Central memory CD4-positive, alpha-beta T cell (primary cell): ENCODE results near the gene CAPZB.

ENCODE experiments used
- DNase-seq: peaks from one replicate; pipeline ENCODE4 v3.0.0; 2022

CAPZB gene

DNA sequence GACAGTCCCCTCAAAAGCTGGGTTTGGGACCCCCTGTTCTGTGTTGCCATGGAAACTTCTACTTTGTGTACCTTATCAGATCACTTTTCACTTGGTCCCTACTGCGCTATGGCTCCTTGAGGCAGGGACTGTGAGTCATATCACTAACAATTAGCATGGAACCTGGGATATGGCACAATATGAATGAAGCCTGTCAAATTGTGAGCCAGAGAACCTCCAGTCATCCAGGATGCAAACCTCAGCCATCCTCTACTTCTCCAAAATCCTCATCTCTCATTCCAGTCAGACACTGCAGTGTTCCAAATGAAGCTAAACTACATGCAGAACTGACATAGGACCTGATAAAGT is 11.2 kb upstream of the CAPZB start:
- no peak for DNase-seq

DNA sequence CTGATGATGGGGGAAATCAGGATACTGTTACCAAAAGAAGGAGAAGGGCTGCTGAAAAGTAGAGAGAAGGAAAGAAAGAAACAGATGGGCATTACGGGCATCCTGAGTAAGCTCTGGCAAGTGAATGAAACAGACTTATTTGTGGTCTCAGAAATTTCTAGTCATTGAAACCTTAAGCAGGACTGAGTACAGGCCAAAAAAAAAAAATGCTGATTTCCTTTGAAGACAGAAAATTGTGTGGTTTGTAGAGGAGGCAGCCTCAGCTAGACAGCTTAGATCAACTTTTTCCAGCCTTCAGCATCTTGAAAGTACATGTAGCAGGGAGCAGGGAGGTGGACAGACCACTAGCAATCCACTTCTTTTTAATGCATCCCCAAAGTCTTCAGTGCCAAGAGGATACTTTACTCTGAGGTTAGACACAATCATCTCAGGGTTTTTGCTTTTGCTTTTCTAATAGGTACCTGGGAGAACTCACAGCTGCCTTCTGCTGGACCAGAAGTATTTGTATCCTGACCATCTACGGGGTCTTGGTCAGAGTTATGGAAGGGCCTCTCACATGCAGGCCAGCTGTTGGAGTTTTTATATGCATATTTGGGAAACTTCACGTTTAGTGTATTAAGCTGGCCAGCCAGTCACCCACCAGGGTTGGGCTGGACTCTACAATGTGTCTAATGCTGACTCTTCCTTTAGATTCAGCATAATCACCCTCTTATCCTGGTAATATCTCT is 10.6 kb upstream of the CAPZB start:
- DNase-seq, result no peak

GRCh38 chr1:19495000-19495656 is 9.8 kb upstream of the CAPZB start:
- DNase-seq, result no peak

- DNase-seq, result no peak
Measured at GRCh38 chr1:19493547-19493946, 8.2 kb upstream of the CAPZB start.

GRCh38 chr1:19489996-19490395 is 4.7 kb upstream of the CAPZB start:
- DNase-seq, result no peak

DNA sequence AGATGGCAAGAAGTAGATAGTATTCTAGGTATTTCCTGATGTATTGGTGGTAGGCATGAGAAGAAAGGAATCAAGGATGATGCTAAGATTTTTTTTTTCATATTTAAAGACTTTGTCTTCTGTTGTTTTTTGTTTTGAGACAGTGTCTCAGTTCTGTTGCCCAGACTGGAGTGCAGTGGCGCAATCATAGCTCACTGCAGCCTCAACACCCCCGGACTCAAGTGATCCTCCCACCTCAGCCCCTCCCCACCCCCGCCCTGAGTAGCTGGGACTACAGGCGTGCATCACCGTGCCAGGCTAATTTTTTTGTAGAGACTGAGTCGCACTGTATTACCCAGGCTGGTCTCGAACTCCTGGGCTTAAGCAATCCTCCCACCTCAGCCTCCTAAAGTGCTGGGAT is 2.8 kb upstream of the CAPZB start:
- no peak for DNase-seq

DNA sequence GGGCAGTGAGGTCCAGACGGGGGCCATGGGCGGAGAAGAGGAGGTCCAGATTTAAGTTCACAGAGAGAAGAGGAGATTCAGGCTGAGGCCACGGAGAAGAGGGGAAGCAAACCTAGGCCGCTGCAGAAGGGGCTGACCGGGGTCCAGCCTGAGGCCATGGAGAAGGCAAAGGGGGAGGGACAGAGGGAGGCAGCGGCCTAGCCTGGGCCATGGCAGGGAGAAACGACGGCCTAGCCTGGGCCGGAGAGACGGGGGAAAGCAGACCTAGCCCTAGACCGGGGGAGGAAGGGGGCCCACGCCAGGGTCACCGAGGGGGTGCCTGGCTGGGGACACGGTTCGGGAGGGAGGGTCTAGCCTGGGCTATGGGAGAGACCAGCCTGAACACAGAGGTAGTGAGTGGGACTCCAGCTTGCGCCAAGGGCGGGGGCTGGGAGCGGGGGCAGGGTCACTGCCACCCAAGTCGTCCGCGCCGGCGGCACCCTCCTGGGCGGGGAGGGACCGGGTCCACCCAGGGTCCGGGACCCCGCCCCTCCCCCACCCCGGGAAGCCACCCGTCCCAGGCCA is 459 bp downstream of the CAPZB start:
- no peak for DNase-seq

GRCh38 chr1:19484338-19484797 is 971 bp downstream of the CAPZB start:
- DNase-seq, result peak; percentile 18

DNA sequence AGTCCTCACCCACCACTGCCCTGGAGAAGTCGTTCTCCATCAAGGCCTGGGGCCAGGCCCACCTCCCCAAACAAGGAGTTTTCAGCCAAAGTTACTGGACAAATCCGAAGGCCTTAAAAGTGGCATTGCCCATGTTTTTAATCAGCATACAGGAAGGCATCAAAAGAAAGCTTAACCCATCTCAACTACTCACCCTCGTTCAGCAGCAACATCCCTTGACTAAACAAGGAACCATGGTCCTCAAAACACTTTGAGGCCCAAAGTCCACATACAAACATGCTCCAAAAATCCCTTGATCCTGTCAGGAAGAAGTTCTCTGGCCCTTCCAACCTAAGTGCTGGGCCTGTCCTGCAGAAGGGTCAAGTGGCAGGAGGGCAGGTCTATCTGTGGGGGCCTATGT is 1.6 kb downstream of the CAPZB start:
- DNase-seq, result no peak

GRCh38 chr1:19483261-19483660 is 2.1 kb downstream of the CAPZB start:
- no peak for DNase-seq

GRCh38 chr1:19481826-19482398 is 3.4 kb downstream of the CAPZB start:
- no peak for DNase-seq

DNA sequence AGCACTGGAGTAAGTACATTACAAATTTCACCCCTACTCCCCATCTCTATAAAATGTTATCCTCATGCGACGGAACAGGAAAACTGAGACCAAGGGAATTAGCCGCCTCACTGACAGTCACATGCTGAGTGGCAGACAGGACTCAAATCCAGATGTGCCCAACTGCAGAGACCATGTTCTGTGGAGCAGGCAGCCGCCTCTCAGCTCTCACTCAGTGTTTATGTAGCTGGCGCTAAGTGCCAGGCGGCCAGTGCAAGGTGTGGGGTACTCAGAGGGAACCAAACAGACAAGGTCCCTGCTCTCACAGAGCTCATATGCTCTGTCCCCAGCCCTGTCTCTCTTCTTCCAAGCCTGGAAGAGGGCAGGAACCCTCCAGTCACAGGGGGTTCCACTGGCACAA is 5.1 kb downstream of the CAPZB start:
- no peak for DNase-seq

DNA sequence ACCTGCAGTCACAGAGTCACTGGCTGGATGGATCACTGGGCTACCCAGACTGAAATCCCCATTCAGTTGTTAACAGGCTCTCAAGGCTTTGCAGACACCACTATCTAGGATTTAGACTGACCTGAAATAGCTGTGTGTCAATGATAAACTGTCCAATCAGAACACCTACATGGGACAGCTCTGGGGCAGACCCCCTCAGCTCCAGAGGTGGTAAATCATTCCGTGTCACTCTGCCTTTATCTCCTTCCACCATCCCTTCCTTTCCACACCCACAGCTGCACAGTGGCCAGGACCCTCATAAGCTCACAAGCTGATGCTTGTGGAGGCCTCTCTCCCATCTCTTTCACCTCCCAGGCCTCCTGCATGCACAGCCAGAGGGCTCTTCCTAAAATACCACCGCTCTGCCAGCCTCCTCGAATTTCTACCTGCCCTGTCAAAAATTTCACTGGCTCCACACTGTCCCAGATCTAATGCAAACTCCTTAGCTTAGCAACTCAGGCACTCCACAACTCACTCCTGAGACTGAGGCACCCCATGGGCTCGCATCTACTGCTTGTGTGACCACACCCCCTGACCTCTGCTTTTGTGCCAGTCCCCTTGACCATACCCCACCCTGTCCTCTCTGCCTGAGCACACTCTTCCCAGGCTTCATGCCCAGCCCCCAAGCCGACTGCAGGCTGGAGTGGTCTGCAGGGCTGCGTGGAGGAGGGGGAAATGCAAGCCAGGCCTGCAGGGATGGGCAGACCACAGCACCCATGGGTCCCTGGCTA is 5.8 kb downstream of the CAPZB start:
- DNase-seq, result no peak

DNA sequence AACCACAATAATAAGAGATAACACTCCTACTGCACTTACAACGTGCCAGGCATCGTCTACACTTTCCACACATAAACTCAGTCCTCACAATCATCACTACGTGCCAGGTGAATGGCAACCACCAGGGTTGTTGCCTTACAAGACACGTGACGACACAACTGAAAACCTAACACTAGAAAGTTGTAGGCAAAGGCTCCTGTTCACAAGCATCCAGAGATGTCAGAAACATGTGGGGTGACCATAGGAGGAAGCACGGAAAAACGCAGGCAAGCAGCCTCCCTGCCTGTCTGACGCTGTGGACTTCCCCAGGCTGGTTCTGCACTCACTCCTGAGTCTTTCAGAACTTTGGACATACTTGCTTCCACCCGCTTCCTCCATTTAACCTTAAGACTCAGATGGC is 7.0 kb downstream of the CAPZB start:
- no peak for DNase-seq

- no peak for DNase-seq
Measured at GRCh38 chr1:19477284-19478249, 7.8 kb downstream of the CAPZB start.

GRCh38 chr1:19476450-19477190 is 8.7 kb downstream of the CAPZB start:
- DNase-seq, result peak; percentile 48

DNA sequence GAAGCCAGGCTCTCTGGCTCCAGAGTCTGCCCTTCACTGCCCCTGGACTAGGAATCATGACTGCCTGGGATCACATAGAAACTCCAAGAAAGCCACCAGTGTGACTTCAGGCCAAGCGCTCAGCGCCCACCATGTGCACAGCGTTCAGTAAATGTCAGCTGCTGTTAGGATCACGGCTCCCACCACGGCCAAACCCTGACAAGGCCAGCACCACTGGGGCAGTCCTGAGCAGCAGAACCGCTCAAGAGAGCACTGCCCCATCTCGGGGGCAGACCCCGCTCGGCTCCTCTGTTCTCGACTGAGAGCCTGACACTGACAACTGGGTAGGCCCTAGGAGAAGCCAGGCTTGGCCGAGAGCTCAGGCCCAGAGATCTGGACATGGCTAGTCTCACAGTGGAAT is 10.0 kb downstream of the CAPZB start:
- no peak for DNase-seq

- no peak for DNase-seq
Measured at GRCh38 chr1:19472174-19472573, 13.2 kb downstream of the CAPZB start.

- DNase-seq, result no peak
Measured at GRCh38 chr1:19469004-19469403, 16.3 kb downstream of the CAPZB start.

DNA sequence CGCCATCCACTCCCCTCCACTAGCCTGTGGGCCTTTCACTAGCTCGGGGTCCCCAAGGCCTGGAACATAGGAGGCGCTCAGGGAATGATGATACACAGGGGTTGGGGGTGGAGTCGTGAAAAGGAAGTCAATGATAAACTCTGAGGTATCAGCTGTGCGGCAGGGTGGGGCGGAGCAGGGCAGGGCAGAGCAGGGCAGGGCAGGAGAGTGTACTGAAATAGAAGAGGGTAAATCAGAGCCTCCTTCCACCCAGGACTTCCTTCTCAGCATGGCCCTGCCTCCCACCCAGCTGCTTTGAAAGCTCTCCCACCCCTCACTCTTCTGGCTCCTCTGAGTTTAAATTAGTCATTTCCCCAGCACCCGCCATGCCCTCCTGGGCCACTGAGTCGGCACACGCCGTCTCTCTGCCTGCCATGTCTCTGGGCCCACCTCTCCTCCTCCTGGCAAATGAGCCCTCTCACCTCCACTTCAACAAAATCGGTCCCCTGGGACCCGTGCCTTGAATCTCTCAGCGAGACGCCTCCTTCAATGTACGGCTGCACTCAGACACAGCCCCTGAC is 16.9 kb downstream of the CAPZB start:
- DNase-seq, result peak; percentile 62
